Panc1 (cell line): ENCODE results near the gene FXYD4.

ENCODE experiments used
- CTCF ChIP-seq: fragments of 450-650 bp; IDR thresholded peaks from 2 replicates; pipeline ENCODE4 v1.5.1; 2017; ENCODE audit warnings: mild to moderate bottlenecking
- POLR2AphosphoS5 ChIP-seq: IDR thresholded peaks from 2 replicates; pipeline ENCODE4 v1.6.1; 2012; ENCODE audit warnings: mild to moderate bottlenecking, low read depth, low read length, moderate library complexity
- SIN3A ChIP-seq: IDR thresholded peaks from 2 replicates; pipeline ENCODE4 v1.6.1; 2012; ENCODE audit warnings: low read depth, mild to moderate bottlenecking, low read length, moderate library complexity, borderline replicate concordance; ENCODE audit not compliant: insufficient read depth
- TCF7L2 ChIP-seq: IDR thresholded peaks from 2 replicates; pipeline ENCODE4 v1.6.1; 2011; ENCODE audit warnings: mild to moderate bottlenecking, low read depth, low read length, inconsistent platforms
- TF ChIP-seq, protein P1 (sequence below), 2 experiments: IDR thresholded peaks; 2 replicates each; pipeline ENCODE4 v1.6.1; 2011 to 2012; ENCODE audit warnings: low read depth in 2 of 2, control low read depth in 1 of 2, low read length in 1 of 2, mild to moderate bottlenecking in 1 of 2, moderate library complexity in 1 of 2; ENCODE audit not compliant: insufficient read depth in 1 of 2

DNA sequence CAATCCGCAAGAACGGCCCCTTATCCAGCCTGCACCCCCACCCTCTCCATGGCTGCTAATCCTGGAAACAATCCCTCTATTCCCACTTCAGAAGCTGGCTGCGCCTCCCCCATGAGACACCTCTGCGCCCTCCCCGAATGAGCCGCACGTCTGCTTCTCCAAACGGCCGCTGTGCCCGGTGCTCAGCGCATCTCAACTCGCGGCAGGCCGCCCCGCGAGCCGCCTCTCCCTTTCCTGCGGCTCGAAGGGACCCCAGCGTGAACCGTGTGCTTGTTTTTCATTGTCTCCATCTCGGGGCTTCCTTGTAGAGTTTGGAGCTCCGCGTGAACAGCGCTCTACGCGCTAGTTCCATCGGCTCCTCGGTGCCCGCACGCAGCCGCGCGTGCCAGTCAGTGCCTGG lies 20.8 kb upstream of the FXYD4 start:
- no peak for TF ChIP-seq TCF7L2
- TF ChIP-seq CTCF: no peak
- TF ChIP-seq, protein P1, sequence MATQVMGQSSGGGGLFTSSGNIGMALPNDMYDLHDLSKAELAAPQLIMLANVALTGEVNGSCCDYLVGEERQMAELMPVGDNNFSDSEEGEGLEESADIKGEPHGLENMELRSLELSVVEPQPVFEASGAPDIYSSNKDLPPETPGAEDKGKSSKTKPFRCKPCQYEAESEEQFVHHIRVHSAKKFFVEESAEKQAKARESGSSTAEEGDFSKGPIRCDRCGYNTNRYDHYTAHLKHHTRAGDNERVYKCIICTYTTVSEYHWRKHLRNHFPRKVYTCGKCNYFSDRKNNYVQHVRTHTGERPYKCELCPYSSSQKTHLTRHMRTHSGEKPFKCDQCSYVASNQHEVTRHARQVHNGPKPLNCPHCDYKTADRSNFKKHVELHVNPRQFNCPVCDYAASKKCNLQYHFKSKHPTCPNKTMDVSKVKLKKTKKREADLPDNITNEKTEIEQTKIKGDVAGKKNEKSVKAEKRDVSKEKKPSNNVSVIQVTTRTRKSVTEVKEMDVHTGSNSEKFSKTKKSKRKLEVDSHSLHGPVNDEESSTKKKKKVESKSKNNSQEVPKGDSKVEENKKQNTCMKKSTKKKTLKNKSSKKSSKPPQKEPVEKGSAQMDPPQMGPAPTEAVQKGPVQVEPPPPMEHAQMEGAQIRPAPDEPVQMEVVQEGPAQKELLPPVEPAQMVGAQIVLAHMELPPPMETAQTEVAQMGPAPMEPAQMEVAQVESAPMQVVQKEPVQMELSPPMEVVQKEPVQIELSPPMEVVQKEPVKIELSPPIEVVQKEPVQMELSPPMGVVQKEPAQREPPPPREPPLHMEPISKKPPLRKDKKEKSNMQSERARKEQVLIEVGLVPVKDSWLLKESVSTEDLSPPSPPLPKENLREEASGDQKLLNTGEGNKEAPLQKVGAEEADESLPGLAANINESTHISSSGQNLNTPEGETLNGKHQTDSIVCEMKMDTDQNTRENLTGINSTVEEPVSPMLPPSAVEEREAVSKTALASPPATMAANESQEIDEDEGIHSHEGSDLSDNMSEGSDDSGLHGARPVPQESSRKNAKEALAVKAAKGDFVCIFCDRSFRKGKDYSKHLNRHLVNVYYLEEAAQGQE (IDR thresholded peaks at IDR 0.05; ENCODE audit: insufficient read depth in 1 of 2, low read depth in 2 of 2, low read length in 1 of 2): no peak
- TF ChIP-seq POLR2AphosphoS5: no peak
- no peak for TF ChIP-seq SIN3A
